Astrocyte (in vitro differentiated cells and primary cell): ENCODE measurements around the gene SLC38A6.

Source experiments
- EZH2 ChIP-seq: IDR thresholded peaks from 2 replicates; pipeline ENCODE4 v1.6.1; 2012; ENCODE audit warnings: mild to moderate bottlenecking, low read length, inconsistent platforms; ENCODE audit not compliant: insufficient read depth
- TF ChIP-seq, protein P1 (sequence below): IDR thresholded peaks from 2 replicates; pipeline ENCODE4 v1.5.1; 2011; ENCODE audit warnings: low read depth, mild to moderate bottlenecking, inconsistent platforms, low read length, moderate library complexity; ENCODE audit not compliant: insufficient read depth

DNA sequence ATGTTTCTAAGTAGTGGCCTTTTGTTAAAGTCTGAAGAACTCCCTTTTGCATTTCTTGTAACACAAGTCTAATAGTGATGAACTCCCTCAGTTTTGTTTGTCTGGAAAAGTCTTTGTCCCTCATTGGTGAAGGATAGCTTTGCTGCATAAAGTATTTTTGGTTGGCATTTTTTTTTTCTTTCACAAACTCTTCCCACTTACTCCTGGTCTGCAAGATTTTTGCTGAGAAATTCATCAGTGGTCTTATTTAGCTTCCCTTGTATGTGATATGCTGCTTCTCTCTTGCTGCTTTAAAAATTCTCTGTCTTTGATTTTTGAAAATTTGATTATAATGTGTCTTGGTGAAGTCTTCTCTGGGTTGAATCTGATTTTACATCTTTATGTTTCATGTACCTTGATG is 22.9 kb upstream of the SLC38A6 start:
- no peak for TF ChIP-seq EZH2
- TF ChIP-seq, protein P1, sequence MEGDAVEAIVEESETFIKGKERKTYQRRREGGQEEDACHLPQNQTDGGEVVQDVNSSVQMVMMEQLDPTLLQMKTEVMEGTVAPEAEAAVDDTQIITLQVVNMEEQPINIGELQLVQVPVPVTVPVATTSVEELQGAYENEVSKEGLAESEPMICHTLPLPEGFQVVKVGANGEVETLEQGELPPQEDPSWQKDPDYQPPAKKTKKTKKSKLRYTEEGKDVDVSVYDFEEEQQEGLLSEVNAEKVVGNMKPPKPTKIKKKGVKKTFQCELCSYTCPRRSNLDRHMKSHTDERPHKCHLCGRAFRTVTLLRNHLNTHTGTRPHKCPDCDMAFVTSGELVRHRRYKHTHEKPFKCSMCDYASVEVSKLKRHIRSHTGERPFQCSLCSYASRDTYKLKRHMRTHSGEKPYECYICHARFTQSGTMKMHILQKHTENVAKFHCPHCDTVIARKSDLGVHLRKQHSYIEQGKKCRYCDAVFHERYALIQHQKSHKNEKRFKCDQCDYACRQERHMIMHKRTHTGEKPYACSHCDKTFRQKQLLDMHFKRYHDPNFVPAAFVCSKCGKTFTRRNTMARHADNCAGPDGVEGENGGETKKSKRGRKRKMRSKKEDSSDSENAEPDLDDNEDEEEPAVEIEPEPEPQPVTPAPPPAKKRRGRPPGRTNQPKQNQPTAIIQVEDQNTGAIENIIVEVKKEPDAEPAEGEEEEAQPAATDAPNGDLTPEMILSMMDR = no peak
